ENCODE measurements around the gene ARL4C. TPM values are rescaled to one million over a fixed set of nuclear protein-coding genes. Genes with fewer than 3 reads are reported as not detected.
"Not testable (repeated sequence)": the region's sequence is repeated elsewhere in the genome, so short reads cannot be mapped to it uniquely, and the experiment has no call there.

The ARL4C gene
- total RNA-seq, 1 donor from 2014 or later, result 30.0 TPM

GRCh38 chr2:234478121-234478858 lies 18.6 kb downstream of the ARL4C start:
- DNase-seq (ENCODE audit: extremely low read depth, low read depth, low spot score), result no peak

GRCh38 chr2:234476766-234477165 lies 20.1 kb downstream of the ARL4C start:
- no peak for DNase-seq (ENCODE audit: extremely low read depth, low read depth, low spot score)

GRCh38 chr2:234474654-234475053 lies 22.2 kb downstream of the ARL4C start:
- no peak for DNase-seq (ENCODE audit: extremely low read depth, low read depth, low spot score)

GRCh38 chr2:234472155-234472554 lies 24.7 kb downstream of the ARL4C start:
- no peak for DNase-seq (ENCODE audit: extremely low read depth, low read depth, low spot score)

GRCh38 chr2:234469972-234470371 lies 26.9 kb downstream of the ARL4C start:
- DNase-seq (ENCODE audit: extremely low read depth, low read depth, low spot score), result no peak

- DNase-seq (ENCODE audit: extremely low read depth, low read depth, low spot score), result no peak
Measured at GRCh38 chr2:234469251-234469845, 27.5 kb downstream of the ARL4C start.

GRCh38 chr2:234468503-234468902 lies 28.4 kb downstream of the ARL4C start:
- DNase-seq (ENCODE audit: extremely low read depth, low read depth, low spot score), result no peak

GRCh38 chr2:234467289-234467688 lies 29.6 kb downstream of the ARL4C start:
- no peak for DNase-seq (ENCODE audit: extremely low read depth, low read depth, low spot score)

- no peak for DNase-seq (ENCODE audit: extremely low read depth, low read depth, low spot score)
Measured at GRCh38 chr2:234464291-234464645, 32.6 kb downstream of the ARL4C start.

- DNase-seq (ENCODE audit: extremely low read depth, low read depth, low spot score), result no peak
Measured at GRCh38 chr2:234463626-234464290, 33.1 kb downstream of the ARL4C start.

- no peak for DNase-seq (ENCODE audit: extremely low read depth, low read depth, low spot score)
Measured at GRCh38 chr2:234462218-234462992, 34.5 kb downstream of the ARL4C start.

GRCh38 chr2:234459401-234460009 lies 37.4 kb downstream of the ARL4C start:
- no peak for DNase-seq (ENCODE audit: extremely low read depth, low read depth, low spot score)

- no peak for DNase-seq (ENCODE audit: extremely low read depth, low read depth, low spot score)
Measured at GRCh38 chr2:234458466-234458865, 38.4 kb downstream of the ARL4C start.

GRCh38 chr2:234457421-234457820 lies 39.5 kb downstream of the ARL4C start:
- no peak for DNase-seq (ENCODE audit: extremely low read depth, low read depth, low spot score)

- DNase-seq (ENCODE audit: extremely low read depth, low read depth, low spot score), result not testable (repeated sequence)
Measured at GRCh38 chr2:234455246-234455645, 41.6 kb downstream of the ARL4C start.

GRCh38 chr2:234454433-234454832 lies 42.4 kb downstream of the ARL4C start:
- DNase-seq (ENCODE audit: extremely low read depth, low read depth, low spot score), result no peak

- no peak for DNase-seq (ENCODE audit: extremely low read depth, low read depth, low spot score)
Measured at GRCh38 chr2:234453216-234453615, 43.7 kb downstream of the ARL4C start.

GRCh38 chr2:234451852-234452625 lies 44.8 kb downstream of the ARL4C start:
- no peak for DNase-seq (ENCODE audit: extremely low read depth, low read depth, low spot score)

- no peak for DNase-seq (ENCODE audit: extremely low read depth, low read depth, low spot score)
Measured at GRCh38 chr2:234451242-234451641, 45.6 kb downstream of the ARL4C start.
